IPS DF 19.7 (cell line): Measurements from ENCODE around the gene NKRF.
A peak's percentile ranks its signal among the peaks of the same experiment; 100 is the strongest.

Experiments
- DNase-seq: peaks from one replicate; pipeline ENCODE4 v3.0.0-alpha.2; 2013; ENCODE audit warnings: low read depth, low spot score

The NKRF gene

GRCh38 chrX:119614776-119615175, 8.6 kb upstream of the NKRF start:
- no peak for DNase-seq

DNA sequence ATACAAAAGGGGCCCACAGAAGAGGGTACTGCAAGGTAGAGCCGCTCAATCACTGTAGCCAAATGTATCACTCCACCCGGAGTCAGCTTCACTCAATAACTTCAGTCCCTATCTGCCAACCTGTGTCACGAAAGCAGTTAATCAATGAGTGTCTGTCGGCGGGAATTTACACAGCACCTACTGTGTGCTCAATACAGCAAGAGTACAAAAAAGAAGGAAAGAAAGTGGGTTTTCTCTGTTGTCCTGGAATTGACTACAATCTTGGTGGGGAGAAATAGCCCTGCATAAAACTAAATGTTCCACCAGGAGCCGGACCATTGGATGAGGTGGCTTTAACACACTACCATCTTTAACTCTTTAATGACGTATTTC, 780 bp upstream of the NKRF start:
- DNase-seq = no peak

GRCh38 chrX:119605464-119606279, 552 bp downstream of the NKRF start:
- peak; percentile 28 for DNase-seq

- no peak for DNase-seq
Measured at GRCh38 chrX:119604766-119605463, 1.3 kb downstream of the NKRF start.

DNA sequence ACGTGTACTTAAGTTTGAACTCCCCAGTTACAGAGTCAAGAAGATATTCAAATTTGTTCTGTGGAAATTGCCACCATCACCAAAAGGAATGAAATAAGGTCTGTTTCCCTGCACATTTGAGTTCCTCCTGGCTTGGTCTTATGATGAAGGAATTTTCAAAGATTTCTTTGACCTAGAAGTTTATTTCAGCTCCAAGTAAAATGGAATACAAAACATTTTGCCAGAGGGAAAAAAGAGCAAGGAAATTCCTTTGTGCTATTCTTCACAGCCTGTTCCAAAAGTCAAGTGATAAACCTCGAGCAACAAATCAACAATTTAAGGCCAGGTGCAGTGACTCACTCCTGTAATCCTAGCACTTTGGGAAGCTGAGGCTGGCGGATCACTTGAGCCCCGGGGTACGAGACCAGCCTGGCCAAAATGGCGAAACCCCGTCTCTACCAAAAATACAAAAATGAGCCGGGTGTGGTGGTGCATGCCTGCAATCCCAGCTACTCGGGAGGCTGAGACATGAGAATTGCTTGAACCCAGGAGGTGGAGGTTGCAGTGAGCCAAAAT, 3.4 kb downstream of the NKRF start:
- no peak for DNase-seq

- no peak for DNase-seq
Measured at GRCh38 chrX:119589810-119590209, 16.4 kb downstream of the NKRF start.

- no peak for DNase-seq
Measured at GRCh38 chrX:119583431-119584059, 22.7 kb downstream of the NKRF start.

DNA sequence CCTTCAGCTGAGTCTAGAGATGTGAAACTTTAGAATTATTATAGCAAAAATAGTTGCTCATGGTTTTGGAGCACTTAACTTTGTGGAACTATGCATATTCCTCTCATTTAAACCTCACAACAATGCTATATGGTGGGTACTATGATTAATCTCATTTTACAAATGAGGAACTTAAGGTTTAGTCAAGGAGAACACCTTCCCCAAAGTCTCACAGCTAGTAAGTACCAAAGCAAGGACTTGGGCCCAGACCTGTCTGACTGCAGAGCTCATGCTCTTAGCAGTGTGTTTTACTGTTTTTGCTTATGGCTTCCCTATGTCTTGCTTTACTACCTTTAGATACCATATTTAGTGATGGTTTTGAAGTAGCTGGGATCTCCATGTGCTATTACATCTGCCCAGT, 26.8 kb downstream of the NKRF start:
- no peak for DNase-seq

GRCh38 chrX:119574394-119575266, 31.6 kb downstream of the NKRF start, which contains the start of gene UBE2A:
UBE2A (plus strand) TSS chrX:119574563; CDS start chrX:119574712, 149 bp downstream.
- peak; percentile 17 for DNase-seq

GRCh38 chrX:119573840-119574393, 32.3 kb downstream of the NKRF start:
- no peak for DNase-seq

DNA sequence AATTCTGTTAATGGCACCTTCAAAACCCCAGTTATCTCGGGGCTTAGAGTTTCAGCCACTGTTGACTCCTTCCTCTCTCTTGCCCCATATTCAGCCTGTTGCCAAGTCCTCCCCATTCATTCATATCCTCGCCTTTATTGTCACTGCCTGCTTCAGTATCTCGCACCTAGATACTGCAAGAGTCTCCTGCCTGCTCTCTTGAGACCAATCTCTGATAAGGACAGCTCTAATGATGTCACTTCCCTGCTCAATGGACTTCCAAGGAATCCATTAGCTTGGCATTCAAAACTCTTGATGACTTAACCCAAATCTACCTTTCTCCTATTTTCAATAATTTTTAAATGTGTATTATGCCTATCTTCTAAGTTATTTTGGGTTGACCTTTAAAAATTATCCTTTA, 33.0 kb downstream of the NKRF start:
- DNase-seq = no peak

GRCh38 chrX:119570351-119570835, 35.8 kb downstream of the NKRF start:
- no peak for DNase-seq

GRCh38 chrX:119565107-119565663, 41.0 kb downstream of the NKRF start, which contains the start of gene STEEP1:
STEEP1 (minus strand) TSS chrX:119565409; CDS start chrX:119565355, 54 bp downstream.
- peak; percentile 84 for DNase-seq

DNA sequence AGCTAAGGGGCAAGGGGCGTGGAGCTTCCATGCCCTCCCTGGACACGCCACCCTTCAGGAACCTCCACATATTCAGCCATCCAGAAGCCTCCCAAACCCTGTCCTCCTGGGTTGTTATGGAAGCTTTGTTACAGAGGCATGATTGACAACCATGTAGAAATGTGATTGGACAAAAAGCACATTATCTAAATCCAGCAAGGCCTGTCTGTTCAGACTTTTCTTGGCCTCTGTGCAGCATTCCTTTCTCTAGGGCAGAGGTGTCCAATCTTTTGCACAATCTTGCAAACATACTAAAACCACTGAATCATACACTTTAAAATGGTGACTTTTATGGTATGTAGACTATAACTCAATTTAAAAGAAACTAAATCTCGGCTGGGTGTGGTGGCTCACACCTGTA, 53.7 kb downstream of the NKRF start:
- DNase-seq = no peak

DNA sequence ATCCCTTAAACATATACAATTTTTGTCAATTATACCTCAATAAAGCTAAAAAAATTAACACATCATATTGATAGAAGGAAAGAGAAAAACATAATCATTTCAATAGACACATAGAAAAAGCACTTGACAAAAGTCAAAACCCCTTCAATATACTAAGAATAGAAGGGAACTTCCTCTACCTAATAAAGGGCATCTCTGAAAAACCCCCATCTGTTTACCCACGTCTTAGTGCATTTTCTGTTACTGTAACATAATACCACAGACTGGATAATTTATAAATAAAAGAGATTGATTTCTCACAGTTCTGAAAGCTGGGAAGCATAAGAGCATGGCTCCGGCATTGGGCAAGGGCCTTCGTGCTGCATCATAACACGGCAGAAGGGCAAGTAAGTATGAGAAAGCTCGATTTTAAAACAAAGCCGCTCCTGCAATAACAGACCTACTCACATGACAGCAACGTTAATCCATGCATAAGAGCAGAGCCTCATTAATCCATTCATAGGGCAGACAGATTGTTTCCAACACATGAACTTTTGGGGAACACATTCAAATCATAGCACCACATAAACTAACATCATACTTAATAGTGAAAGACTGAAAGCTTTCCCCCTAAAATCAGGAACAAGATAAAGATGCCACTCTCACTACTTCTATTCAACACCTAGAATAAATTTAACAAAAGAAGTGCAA, 56.8 kb downstream of the NKRF start:
- no peak for DNase-seq

- DNase-seq = peak; percentile 12
Measured at GRCh38 chrX:119541188-119541587, 65.0 kb downstream of the NKRF start.

- no peak for DNase-seq
Measured at GRCh38 chrX:119539872-119540271, 66.4 kb downstream of the NKRF start.
